Uterus (tissue), 2 donors: ENCODE results near the gene ARHGEF19.

Source experiments
- CTCF ChIP-seq, 4 experiments: fragments of 200-600 bp in 2 of 4; fragments of 450-650 bp in 2 of 4; sonication (generic) in 2 of 4; IDR thresholded peaks; one replicate each; pipeline ENCODE4 v1.5.1; 2016 to 2019; ENCODE audit warnings: antibody characterized with exemption in 4 of 4, mild to moderate bottlenecking in 2 of 4, moderate library complexity in 1 of 4
- POLR2A ChIP-seq, 2 donors: fragments of 450-650 bp; IDR thresholded peaks; one replicate each; pipeline ENCODE4 v1.6.1; 2016; ENCODE audit warnings: antibody characterized with exemption in 2 of 2, mild to moderate bottlenecking in 1 of 2, moderate library complexity in 1 of 2

GRCh38 chr1:16235347-16235746, 22.9 kb upstream of the ARHGEF19 start:
- TF ChIP-seq POLR2A (IDR thresholded peaks at IDR 0.05) (no peak), CTCF (IDR thresholded peaks at IDR 0.05) (no peak)
